Glutamatergic neuron (in vitro differentiated cells): ENCODE measurements around the gene TBC1D24. TPM values are rescaled to one million over a fixed set of nuclear protein-coding genes. Genes with fewer than 3 reads are reported as not detected.

Experiments
- DNase-seq: peaks from one replicate; pipeline ENCODE4 v3.0.0; 2022
- H3K27ac Mint-ChIP-seq: one replicate; pipeline ENCODE4 v1.8.0; 2020; ENCODE audit warnings: mild to moderate bottlenecking, mixed read lengths, inconsistent platforms; ENCODE audit not compliant: unreplicated experiment
- H3K27me3 Mint-ChIP-seq: one replicate; pipeline ENCODE4 v1.8.0; 2020; ENCODE audit warnings: mild to moderate bottlenecking, moderate library complexity, mixed read lengths, inconsistent platforms; ENCODE audit not compliant: unreplicated experiment
- H3K36me3 Mint-ChIP-seq: one replicate; pipeline ENCODE4 v1.8.0; 2020; ENCODE audit warnings: mild to moderate bottlenecking, mixed read lengths, inconsistent platforms; ENCODE audit not compliant: unreplicated experiment
- H3K4me1 Mint-ChIP-seq: one replicate; pipeline ENCODE4 v1.8.0; 2020; ENCODE audit warnings: mild to moderate bottlenecking, low read depth, mixed read lengths, inconsistent platforms; ENCODE audit not compliant: unreplicated experiment
- H3K4me3 Mint-ChIP-seq: one replicate; pipeline ENCODE4 v1.8.0; 2020; ENCODE audit warnings: mild to moderate bottlenecking, mixed read lengths, inconsistent platforms; ENCODE audit not compliant: unreplicated experiment
- H3K9me3 Mint-ChIP-seq: one replicate; pipeline ENCODE4 v1.8.0; 2020; ENCODE audit warnings: mild to moderate bottlenecking, moderate library complexity, mixed read lengths, inconsistent platforms; ENCODE audit not compliant: unreplicated experiment
- total RNA-seq: library from RNA; stranded (reverse); fragmentation: NEBNext Ultra II Directional; extraction: Animal tissue kit (Norgen Biotek cat#: 25700); gene quantifications from one replicate; pipeline ENCODE4 v1.2.1, GENCODE V29; 2021; ENCODE audit not compliant: unreplicated experiment
- TF ChIP-seq, protein P1 (sequence below): fragments of 200-600 bp; sonication (generic); IDR thresholded peaks from one replicate; pipeline ENCODE4 v1.5.0; 2021; ENCODE audit not compliant: partially characterized antibody, unreplicated experiment

Gene TBC1D24
- total RNA-seq, 1 donor from 2014 or later: 58.4 TPM

DNA sequence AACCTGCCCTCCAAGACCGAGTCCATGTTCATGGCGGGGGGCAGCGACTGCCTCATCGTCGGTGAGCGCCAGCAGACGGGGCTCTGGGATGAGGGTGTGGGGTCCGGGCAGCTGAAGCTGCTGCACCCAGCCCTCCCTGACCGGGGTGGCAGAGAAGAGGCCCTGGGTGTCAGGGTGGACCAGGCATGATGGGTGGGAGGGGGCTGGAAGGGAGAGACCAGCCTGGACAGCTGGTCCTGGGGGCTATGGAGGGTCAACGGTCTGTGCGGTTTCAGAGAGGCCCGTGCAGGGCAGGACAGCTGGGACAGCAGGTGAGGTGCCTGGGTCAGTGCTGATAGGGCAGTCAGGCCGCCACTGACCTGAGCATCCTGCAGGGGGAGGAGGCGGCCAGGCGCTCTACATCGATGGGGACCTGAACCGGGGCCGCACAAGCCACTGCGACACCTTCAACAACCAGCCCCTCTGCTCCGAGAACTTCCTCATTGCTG is 25.5 kb downstream of the TBC1D24 start:
- peaks cover 6% of the 10 kb centered on the region for H3K27me3 Mint-ChIP-seq
- no peak overlapping the region for H3K27ac Mint-ChIP-seq
- H3K9me3 Mint-ChIP-seq: peaks cover 3% of the 10 kb centered on the region
- no peak for DNase-seq
- TF ChIP-seq, protein P1, sequence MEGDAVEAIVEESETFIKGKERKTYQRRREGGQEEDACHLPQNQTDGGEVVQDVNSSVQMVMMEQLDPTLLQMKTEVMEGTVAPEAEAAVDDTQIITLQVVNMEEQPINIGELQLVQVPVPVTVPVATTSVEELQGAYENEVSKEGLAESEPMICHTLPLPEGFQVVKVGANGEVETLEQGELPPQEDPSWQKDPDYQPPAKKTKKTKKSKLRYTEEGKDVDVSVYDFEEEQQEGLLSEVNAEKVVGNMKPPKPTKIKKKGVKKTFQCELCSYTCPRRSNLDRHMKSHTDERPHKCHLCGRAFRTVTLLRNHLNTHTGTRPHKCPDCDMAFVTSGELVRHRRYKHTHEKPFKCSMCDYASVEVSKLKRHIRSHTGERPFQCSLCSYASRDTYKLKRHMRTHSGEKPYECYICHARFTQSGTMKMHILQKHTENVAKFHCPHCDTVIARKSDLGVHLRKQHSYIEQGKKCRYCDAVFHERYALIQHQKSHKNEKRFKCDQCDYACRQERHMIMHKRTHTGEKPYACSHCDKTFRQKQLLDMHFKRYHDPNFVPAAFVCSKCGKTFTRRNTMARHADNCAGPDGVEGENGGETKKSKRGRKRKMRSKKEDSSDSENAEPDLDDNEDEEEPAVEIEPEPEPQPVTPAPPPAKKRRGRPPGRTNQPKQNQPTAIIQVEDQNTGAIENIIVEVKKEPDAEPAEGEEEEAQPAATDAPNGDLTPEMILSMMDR: no peak
- H3K4me3 Mint-ChIP-seq: no peak overlapping the region
- H3K36me3 Mint-ChIP-seq: no peaks in the 10 kb centered on the region
- peaks cover 10% of the 10 kb centered on the region for H3K4me1 Mint-ChIP-seq

GRCh38 chr16:2500918-2501750 is 26.2 kb downstream of the TBC1D24 start:
- peak; percentile 95 for DNase-seq
- Mint-ChIP-seq H3K4me1 (peaks cover 10% of the 10 kb centered on the region), H3K4me3 (peak overlapping the region; percentile 20), H3K27me3 (peaks cover 8% of the 10 kb centered on the region), H3K27ac (peak overlapping the region; percentile 43), H3K9me3 (peaks cover 3% of the 10 kb centered on the region), H3K36me3 (no peaks in the 10 kb centered on the region)
- TF ChIP-seq, protein P1: peak; percentile 99

- Mint-ChIP-seq H3K9me3 (peaks cover 3% of the 10 kb centered on the region), H3K27me3 (peaks cover 8% of the 10 kb centered on the region), H3K4me3 (peak overlapping the region; percentile 42), H3K36me3 (no peaks in the 10 kb centered on the region), H3K27ac (peak overlapping the region; percentile 12), H3K4me1 (peaks cover 10% of the 10 kb centered on the region)
- TF ChIP-seq, protein P1: no peak
- no peak for DNase-seq
Measured at GRCh38 chr16:2501946-2502895, 27.3 kb downstream of the TBC1D24 start.

GRCh38 chr16:2505695-2506094 is 30.8 kb downstream of the TBC1D24 start:
- no peaks in the 10 kb centered on the region for H3K36me3 Mint-ChIP-seq
- peaks cover 4% of the 10 kb centered on the region for H3K4me1 Mint-ChIP-seq
- no peak overlapping the region for H3K27ac Mint-ChIP-seq
- TF ChIP-seq, protein P1: no peak
- H3K27me3 Mint-ChIP-seq: peaks cover 2% of the 10 kb centered on the region
- H3K4me3 Mint-ChIP-seq: no peak overlapping the region
- no peaks in the 10 kb centered on the region for H3K9me3 Mint-ChIP-seq
- DNase-seq: no peak
